ENCODE data around the gene ATP6AP1. TPM values are rescaled to one million over a fixed set of nuclear protein-coding genes. Genes with fewer than 3 reads are reported as not detected.

The ATP6AP1 gene
- total and polyA plus RNA-seq, 2 experiments from 2014 or later = 37.7 to 52.1 TPM

GRCh38 chrX:154471839-154472684 is 43.6 kb downstream of the ATP6AP1 start (continued):
- TF ChIP-seq ZNF462 (CRISPR knock-in tag; IDR thresholded peaks at IDR 0.05) = no peak
- no peak for TF ChIP-seq EZH2 (IDR thresholded peaks at IDR 0.05; ENCODE audit: low read depth, unreplicated experiment)

- H3F3A ChIP-seq (replicated peaks; ENCODE audit: low read depth) = no peaks in the 10 kb centered on the region
- H3K4me3 Mint-ChIP-seq = no peak overlapping the region
- no peaks in the 10 kb centered on the region; the same call in 1 of the 2 replicates for H4K20me1 ChIP-seq (replicated peaks; ENCODE audit: insufficient read depth)
- H3K4me2 ChIP-seq = no peak overlapping the region
- no peak overlapping the region for H2AFZ ChIP-seq
- H3K27me3 ChIP-seq (ENCODE audit: insufficient read depth) = no peaks in the 10 kb centered on the region
- no peaks in the 10 kb centered on the region for H3K9me2 ChIP-seq (ENCODE audit: insufficient read depth)
- no peak overlapping the region for H3K27ac ChIP-seq (ENCODE audit: low read depth)
- H3K36me3 Mint-ChIP-seq (ENCODE audit: low read depth) = peaks cover 10% of the 10 kb centered on the region
- no peak overlapping the region for H3K4me3 ChIP-seq
- H3K79me2 ChIP-seq (replicated peaks; ENCODE audit: insufficient read depth) = no peaks in the 10 kb centered on the region
- no peaks in the 10 kb centered on the region for H3K9me3 Mint-ChIP-seq
- H3K4me1 ChIP-seq (ENCODE audit: insufficient read depth) = no peaks in the 10 kb centered on the region
- H3K27me3 Mint-ChIP-seq (ENCODE audit: insufficient read depth, low read depth, poor library complexity) = peaks cover 6% of the 10 kb centered on the region
- no peaks in the 10 kb centered on the region for H3K4me1 Mint-ChIP-seq
- H3K36me3 ChIP-seq (ENCODE audit: insufficient read depth) = no peaks in the 10 kb centered on the region
- no peak overlapping the region for H3K27ac Mint-ChIP-seq
- peak; percentile 40; the same call in 2 of the 3 replicates for ATAC-seq
- no peak for DNase-seq (ENCODE audit: low spot score)
- no peak for TF ChIP-seq POLR2AphosphoS5 (IDR thresholded peaks at IDR 0.05; ENCODE audit: low read depth)
- TF ChIP-seq ETS1 (IDR thresholded peaks at IDR 0.05) = no peak
- TF ChIP-seq REST (IDR thresholded peaks at IDR 0.05; ENCODE audit: unreplicated experiment) = no peak
- no peak for TF ChIP-seq STAT1 (IDR thresholded peaks at IDR 0.05; ENCODE audit: unreplicated experiment)
- no peak for TF ChIP-seq CREB1 (CRISPR knock-in tag; IDR thresholded peaks at IDR 0.05; ENCODE audit: low read depth)
- TF ChIP-seq NANOG (IDR thresholded peaks at IDR 0.05; ENCODE audit: borderline replicate concordance) = no peak
Observed at GRCh38 chrX:154472685-154473632, 44.5 kb downstream of the ATP6AP1 start.
